Chondrocyte (in vitro differentiated cells): ENCODE data around the gene PBXIP1. TPM values are rescaled to one million over a fixed set of nuclear protein-coding genes. Genes with fewer than 3 reads are reported as not detected.

ENCODE experiments used
- DNase-seq: peaks from one replicate; pipeline ENCODE4 v3.0.0; 2021; ENCODE audit warnings: mixed read lengths, low spot score
- H3K27ac Mint-ChIP-seq: one replicate; pipeline ENCODE4 v1.8.0; 2021; ENCODE audit warnings: mild to moderate bottlenecking, moderate library complexity, mixed read lengths; ENCODE audit not compliant: unreplicated experiment
- H3K27me3 Mint-ChIP-seq: 2 replicates; pipeline ENCODE4 v1.8.0; 2021; ENCODE audit warnings: low read depth, mixed read lengths
- H3K36me3 Mint-ChIP-seq: 2 replicates; pipeline ENCODE4 v1.8.0; 2021; ENCODE audit warnings: low read depth, mixed read lengths
- H3K4me1 Mint-ChIP-seq: 2 replicates; pipeline ENCODE4 v1.8.0; 2021; ENCODE audit warnings: low read depth, mild to moderate bottlenecking, mixed read lengths
- H3K4me3 Mint-ChIP-seq: one replicate; pipeline ENCODE4 v1.8.0; 2021; ENCODE audit warnings: mild to moderate bottlenecking, moderate library complexity, mixed read lengths; ENCODE audit not compliant: unreplicated experiment
- H3K9me3 Mint-ChIP-seq: 2 replicates; pipeline ENCODE4 v1.8.0; 2021; ENCODE audit warnings: low read depth, mixed read lengths
- CTCF ChIP-seq: fragments of 200-600 bp; sonication (generic); IDR thresholded peaks from 2 replicates; pipeline ENCODE4 v1.5.0; 2021; ENCODE audit warnings: antibody characterized with exemption, mild to moderate bottlenecking, moderate library complexity
- total RNA-seq: library from RNA; stranded (reverse); gene quantifications from 3 replicates; pipeline ENCODE4 v1.2.1, GENCODE V29; 2021

PBXIP1 gene
- total RNA-seq, 1 donor from 2014 or later = 57.1 TPM

GRCh38 chr1:154951901-154952657, 3.8 kb downstream of the PBXIP1 start:
- Mint-ChIP-seq H3K4me1 (peaks cover 38% of the 10 kb centered on the region), H3K36me3 (peaks cover 9% of the 10 kb centered on the region), H3K9me3 (no peaks in the 10 kb centered on the region), H3K4me3 (no peak overlapping the region), H3K27me3 (no peaks in the 10 kb centered on the region), H3K27ac (no peak overlapping the region)
- no peak for DNase-seq
- TF ChIP-seq CTCF = no peak

- TF ChIP-seq CTCF = no peak
- H3K36me3 Mint-ChIP-seq = peaks cover 12% of the 10 kb centered on the region
- H3K27ac Mint-ChIP-seq = no peak overlapping the region
- peaks cover 17% of the 10 kb centered on the region for H3K4me1 Mint-ChIP-seq
- no peaks in the 10 kb centered on the region for H3K27me3 Mint-ChIP-seq
- no peaks in the 10 kb centered on the region for H3K9me3 Mint-ChIP-seq
- no peak overlapping the region for H3K4me3 Mint-ChIP-seq
- DNase-seq = no peak
Measured at GRCh38 chr1:154948079-154948478, 7.8 kb downstream of the PBXIP1 start.

GRCh38 chr1:154945962-154946850, 9.7 kb downstream of the PBXIP1 start:
- no peak for TF ChIP-seq CTCF
- Mint-ChIP-seq H3K9me3 (no peaks in the 10 kb centered on the region), H3K4me1 (peaks cover 9% of the 10 kb centered on the region), H3K27me3 (no peaks in the 10 kb centered on the region), H3K36me3 (peaks cover 12% of the 10 kb centered on the region), H3K4me3 (no peak overlapping the region), H3K27ac (no peak overlapping the region)
- no peak for DNase-seq

GRCh38 chr1:154945160-154945961, 10.5 kb downstream of the PBXIP1 start:
- Mint-ChIP-seq H3K27ac (no peak overlapping the region), H3K36me3 (peaks cover 7% of the 10 kb centered on the region), H3K4me3 (no peak overlapping the region), H3K9me3 (no peaks in the 10 kb centered on the region), H3K4me1 (peaks cover 12% of the 10 kb centered on the region), H3K27me3 (no peaks in the 10 kb centered on the region)
- no peak for TF ChIP-seq CTCF
- DNase-seq = no peak
